AG04449 (cell line): ENCODE measurements around the gene ENTREP3.
"Not testable (repeated sequence)": the region's sequence is repeated elsewhere in the genome, so short reads cannot be mapped to it uniquely, and the experiment has no call there.

Experiments
- CTCF ChIA-PET: fragments of 350-600 bp; formaldehyde crosslinking; extraction: SDS; loops from one replicate; lab custom pipeline; 2021; ENCODE audit warnings: antibody characterized with exemption; lab: Yijun Ruan, JAX
- POLR2A ChIA-PET: fragments of 400-600, 350-600 bp; formaldehyde crosslinking; extraction: SDS; loops from one replicate; lab custom pipeline; 2020; ENCODE audit warnings: antibody characterized with exemption, inconsistent platforms; lab: Yijun Ruan, JAX
- DNase-seq: peaks from one replicate; pipeline ENCODE4 v3.0.0-alpha.2; 2010; ENCODE audit warnings: low read depth, low spot score
- H3K4me3 ChIP-seq: 2 replicates; pipeline ENCODE4 v1.5.1; 2011; ENCODE audit warnings: low read depth, mild to moderate bottlenecking, control low read depth, low read length
- CTCF ChIP-seq: IDR thresholded peaks from one replicate; pipeline ENCODE4 v1.5.1; 2011; ENCODE audit warnings: mild to moderate bottlenecking, moderate library complexity, low read length, control low read depth, inconsistent platforms; ENCODE audit not compliant: insufficient read depth; ENCODE audit errors: missing control alignments

ENTREP3 gene

GRCh38 chr1:155231302-155231701 is 24.0 kb downstream of the ENTREP3 start:
- POLR2A ChIA-PET, DNase-seq, H3K4me3 ChIP-seq: not testable (repeated sequence)
- CTCF ChIA-PET, result interaction anchor here (0.7 to 1.3 kb wide), 3 partner anchors 16 to 58 kb away, joined by 3 to 4 read pairs (median 4); partner anchors contain the start of gene KRTCAP2

GRCh38 chr1:155228096-155228427 is 27.2 kb downstream of the ENTREP3 start:
- ChIA-PET POLR2A (interaction anchor here (1.2 to 1.8 kb wide), 4 partner anchors 15 to 34 kb away, joined by 4 to 8 read pairs (median 6); partner anchors contain the start of gene THBS3), CTCF (interaction anchor here (2.2 to 8.0 kb wide), 4 partner anchors 21 to 137 kb away, joined by 8 to 139 read pairs (median 41); partner anchors contain the start of genes KRTCAP2, MTX1, THBS3 and TRIM46)
- H3K4me3 ChIP-seq, result peak overlapping the region; percentile 54
- TF ChIP-seq CTCF, result no peak
- no peak for DNase-seq

- TF ChIP-seq CTCF, result no peak
- ChIA-PET CTCF (interaction anchor here (0.9 to 8.0 kb wide), 13 partner anchors 14 to 136 kb away, joined by 3 to 139 read pairs (median 6); partner anchors contain the start of genes KRTCAP2, MTX1, THBS3 and TRIM46), POLR2A (interaction anchor here (1.2 to 1.8 kb wide), 4 partner anchors 16 to 33 kb away, joined by 4 to 8 read pairs (median 6); partner anchors contain the start of gene THBS3)
- H3K4me3 ChIP-seq, result peak overlapping the region; percentile 77
- peak; percentile 94 for DNase-seq
These were observed 27.8 kb downstream of the ENTREP3 start for GRCh38 chr1:155227261-155228095.

DNA sequence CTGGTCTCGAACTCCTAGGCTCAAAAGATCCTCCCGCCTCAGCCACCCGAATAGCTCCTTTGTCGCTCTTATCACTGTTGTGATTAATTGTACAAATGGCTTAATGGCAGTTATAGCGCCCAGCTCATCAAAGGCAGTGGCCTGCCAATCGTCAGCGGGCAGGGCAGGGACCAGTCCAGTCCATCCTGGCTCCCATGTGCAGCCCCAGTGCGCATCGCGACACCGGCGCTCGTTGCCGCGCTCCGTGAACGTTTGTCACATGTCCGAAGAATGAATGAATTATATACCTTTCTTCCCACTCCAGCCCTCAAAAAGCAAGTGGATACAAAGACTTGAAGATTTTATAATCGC is 28.4 kb downstream of the ENTREP3 start:
- no peak for TF ChIP-seq CTCF
- POLR2A ChIA-PET, result interaction anchor here (0.6 to 1.8 kb wide), 3 partner anchors 19 to 1389 kb away, joined by 3 to 8 read pairs (median 7); partner anchors contain the start of gene THBS3
- peak overlapping the region; percentile 77 for H3K4me3 ChIP-seq
- CTCF ChIA-PET, result interaction anchor here (0.9 to 8.0 kb wide), 14 partner anchors 15 to 136 kb away, joined by 3 to 139 read pairs (median 6); partner anchors contain the start of genes KRTCAP2, MTX1, THBS3 and TRIM46
- DNase-seq, result no peak

DNA sequence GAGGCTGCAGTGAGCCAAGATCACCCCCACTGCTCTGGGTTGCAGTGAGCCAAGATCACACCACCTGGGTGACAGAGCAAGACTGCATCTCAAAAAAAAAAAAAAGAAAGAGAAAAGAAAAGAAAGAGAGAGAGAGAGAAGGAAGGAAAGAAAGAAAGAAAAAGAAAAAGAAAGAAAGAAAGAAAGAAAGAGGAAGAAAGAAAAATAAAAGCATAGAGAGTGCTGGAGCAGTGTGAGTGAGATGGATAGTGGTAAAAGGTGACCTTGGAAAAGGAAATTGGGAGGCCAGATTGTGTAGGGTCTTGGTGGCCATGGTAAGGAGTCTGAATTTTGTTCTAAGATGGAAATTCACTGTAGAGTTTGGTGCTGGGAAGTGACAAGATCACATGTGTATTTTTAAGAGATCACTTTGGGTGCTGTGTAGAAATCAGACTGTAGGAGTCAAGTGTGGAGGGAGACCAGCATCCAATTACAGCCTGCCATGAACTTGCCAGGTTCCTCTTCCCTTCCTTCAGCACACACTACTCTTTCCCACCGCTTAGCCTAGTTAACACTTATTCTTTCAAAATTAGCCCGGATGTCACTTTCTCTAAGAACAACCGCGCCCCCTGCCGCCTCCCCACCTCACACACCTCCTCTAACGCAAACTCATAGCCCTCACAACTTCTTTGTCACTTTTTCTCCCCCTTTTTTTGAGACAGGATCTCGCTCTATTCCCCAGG is 28.9 kb downstream of the ENTREP3 start:
- ChIA-PET CTCF (interaction anchor here (0.9 to 8.0 kb wide), 14 partner anchors 15 to 135 kb away, joined by 3 to 139 read pairs (median 6); partner anchors contain the start of genes KRTCAP2, MTX1, THBS3 and TRIM46), POLR2A (interaction anchor here (0.6 to 1.8 kb wide), 2 partner anchors 19 to 1389 kb away, joined by 3 to 8 read pairs; partner anchors contain the start of gene THBS3)
- no peak for DNase-seq
- peak overlapping the region; percentile 77 for H3K4me3 ChIP-seq
- TF ChIP-seq CTCF, result peak; percentile 53

DNA sequence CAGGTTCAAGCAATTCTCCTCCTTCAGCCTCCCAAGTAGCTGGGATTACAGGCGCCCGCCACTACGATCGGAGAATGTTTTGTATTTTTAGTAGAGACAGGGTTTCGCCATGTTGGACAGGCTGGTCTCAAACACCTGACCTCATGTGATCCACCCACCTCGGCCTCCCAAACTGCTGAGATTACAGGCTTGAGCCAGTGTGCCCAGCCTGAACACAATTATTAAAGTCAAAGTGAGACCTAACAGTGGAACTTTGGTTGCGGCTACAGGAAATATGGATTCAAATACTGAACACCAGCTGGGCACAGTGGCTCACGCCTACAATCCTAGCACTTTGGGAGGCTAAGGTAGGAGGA is 29.9 kb downstream of the ENTREP3 start:
- peak overlapping the region; percentile 3; the same call in 1 of the 2 replicates for H3K4me3 ChIP-seq
- not testable (repeated sequence) for DNase-seq
- ChIA-PET CTCF (interaction anchor here (1.6 to 8.0 kb wide), 5 partner anchors 18 to 51 kb away, joined by 3 to 139 read pairs (median 37); partner anchors contain the start of genes KRTCAP2, MTX1, THBS3 and TRIM46), POLR2A (interaction anchor here (1.0 to 1.6 kb wide), 4 partner anchors 15 to 32 kb away, joined by 3 to 8 read pairs (median 6); a partner anchor contains a TSS)
